Activated naive CD4-positive, alpha-beta T cell treated with anti-CD3 and anti-CD28 coated beads, Interleukin-2, amount 10 ng/mL, durations not matched to agents 7 days and 5 days (primary cell): ENCODE data around the gene TFR2.

Experiments used
- CTCF ChIA-PET: fragments of 350-600 bp; sonication (Branson Sonifier 250); formaldehyde crosslinking; loops from one replicate; lab custom pipeline; 2021; ENCODE audit warnings: antibody characterized with exemption; lab: Charles Lee
- DNase-seq: peaks from one replicate; pipeline ENCODE4 v3.0.0-alpha.2; 2020
- H3K27ac Mint-ChIP-seq: one replicate; pipeline ENCODE4 v1.8.0; 2021; ENCODE audit warnings: mild to moderate bottlenecking, moderate library complexity, mixed read lengths
- H3K27me3 Mint-ChIP-seq: one replicate; pipeline ENCODE4 v1.8.0; 2021; ENCODE audit warnings: mild to moderate bottlenecking, mixed read lengths
- H3K36me3 Mint-ChIP-seq: one replicate; pipeline ENCODE4 v1.8.0; 2021; ENCODE audit warnings: mixed read lengths
- H3K4me1 Mint-ChIP-seq: one replicate; pipeline ENCODE4 v1.8.0; 2021; ENCODE audit warnings: mixed read lengths
- H3K4me3 Mint-ChIP-seq: one replicate; pipeline ENCODE4 v1.8.0; 2021; ENCODE audit warnings: mild to moderate bottlenecking, moderate library complexity, mixed read lengths
- H3K9me3 Mint-ChIP-seq: one replicate; pipeline ENCODE4 v1.8.0; 2021; ENCODE audit warnings: mixed read lengths

Gene TFR2

GRCh38 chr7:100577507-100577906 lies 63.8 kb downstream of the TFR2 start:
- H3K4me3 Mint-ChIP-seq = no peak overlapping the region
- H3K27ac Mint-ChIP-seq = no peak overlapping the region
- H3K27me3 Mint-ChIP-seq = no peaks in the 10 kb centered on the region
- peaks cover 35% of the 10 kb centered on the region for H3K36me3 Mint-ChIP-seq
- no peaks in the 10 kb centered on the region for H3K9me3 Mint-ChIP-seq
- DNase-seq = no peak
- H3K4me1 Mint-ChIP-seq = peaks cover 11% of the 10 kb centered on the region
- CTCF ChIA-PET = interaction anchor here (1.2 kb wide), 1 partner anchor 13 kb away, joined by 6 read pairs; no protein-coding TSS in a partner anchor

GRCh38 chr7:100577103-100577502 lies 64.2 kb downstream of the TFR2 start:
- peaks cover 36% of the 10 kb centered on the region for H3K36me3 Mint-ChIP-seq
- H3K4me1 Mint-ChIP-seq = peaks cover 8% of the 10 kb centered on the region
- no peak for DNase-seq
- no peak overlapping the region for H3K4me3 Mint-ChIP-seq
- CTCF ChIA-PET = interaction anchor here (1.2 kb wide), 1 partner anchor 13 kb away, joined by 6 read pairs; no protein-coding TSS in a partner anchor
- no peak overlapping the region for H3K27ac Mint-ChIP-seq
- no peaks in the 10 kb centered on the region for H3K27me3 Mint-ChIP-seq
- no peaks in the 10 kb centered on the region for H3K9me3 Mint-ChIP-seq

GRCh38 chr7:100576384-100576993 lies 64.9 kb downstream of the TFR2 start:
- CTCF ChIA-PET = interaction anchor here (1.0 kb wide), 1 partner anchor 12 kb away, joined by 3 read pairs; no protein-coding TSS in a partner anchor
- H3K36me3 Mint-ChIP-seq = peaks cover 40% of the 10 kb centered on the region
- H3K9me3 Mint-ChIP-seq = no peaks in the 10 kb centered on the region
- H3K27ac Mint-ChIP-seq = peak overlapping the region; percentile 65
- H3K27me3 Mint-ChIP-seq = peaks cover 6% of the 10 kb centered on the region
- no peak for DNase-seq
- peaks cover 11% of the 10 kb centered on the region for H3K4me1 Mint-ChIP-seq
- no peak overlapping the region for H3K4me3 Mint-ChIP-seq

GRCh38 chr7:100575746-100576383 lies 65.5 kb downstream of the TFR2 start:
- Mint-ChIP-seq H3K9me3 (no peaks in the 10 kb centered on the region), H3K27ac (no peak overlapping the region), H3K36me3 (peaks cover 40% of the 10 kb centered on the region), H3K4me3 (no peak overlapping the region), H3K27me3 (peaks cover 11% of the 10 kb centered on the region), H3K4me1 (peaks cover 11% of the 10 kb centered on the region)
- CTCF ChIA-PET = interaction anchor here (1.0 kb wide), 1 partner anchor 11 kb away, joined by 3 read pairs; no protein-coding TSS in a partner anchor
- no peak for DNase-seq

GRCh38 chr7:100575206-100575631 lies 66.1 kb downstream of the TFR2 start:
- Mint-ChIP-seq H3K36me3 (peaks cover 40% of the 10 kb centered on the region), H3K9me3 (no peaks in the 10 kb centered on the region), H3K27ac (no peak overlapping the region), H3K4me3 (no peak overlapping the region), H3K4me1 (peaks cover 16% of the 10 kb centered on the region), H3K27me3 (peaks cover 16% of the 10 kb centered on the region)
- no peak for DNase-seq
- CTCF ChIA-PET = no interaction called here

- H3K4me1 Mint-ChIP-seq = peaks cover 21% of the 10 kb centered on the region
- peak overlapping the region; percentile 69 for H3K27ac Mint-ChIP-seq
- peaks cover 40% of the 10 kb centered on the region for H3K36me3 Mint-ChIP-seq
- H3K4me3 Mint-ChIP-seq = no peak overlapping the region
- no peaks in the 10 kb centered on the region for H3K9me3 Mint-ChIP-seq
- DNase-seq = no peak
- CTCF ChIA-PET = no interaction called here
- H3K27me3 Mint-ChIP-seq = peaks cover 22% of the 10 kb centered on the region
These were observed 66.8 kb downstream of the TFR2 start for GRCh38 chr7:100574362-100575205.

- DNase-seq = no peak
- CTCF ChIA-PET = no interaction called here
- H3K9me3 Mint-ChIP-seq = no peaks in the 10 kb centered on the region
- peak within 1 kb of the TSS; percentile 69 for H3K27ac Mint-ChIP-seq
- H3K4me1 Mint-ChIP-seq = peaks cover 29% of the 10 kb centered on the region
- H3K36me3 Mint-ChIP-seq = peaks cover 36% of the 10 kb centered on the region
- H3K27me3 Mint-ChIP-seq = peaks cover 30% of the 10 kb centered on the region
- no peak within 1 kb of the TSS for H3K4me3 Mint-ChIP-seq
These were observed 67.5 kb downstream of the TFR2 start, which contains the start of gene SAP25 for GRCh38 chr7:100573691-100574361. TSS of gene SAP25 (minus strand) at chr7:100573900. CDS start at chr7:100573742, 158 bp downstream.

- H3K36me3 Mint-ChIP-seq = peaks cover 32% of the 10 kb centered on the region
- peaks cover 34% of the 10 kb centered on the region for H3K4me1 Mint-ChIP-seq
- DNase-seq = no peak
- no peaks in the 10 kb centered on the region for H3K9me3 Mint-ChIP-seq
- peaks cover 31% of the 10 kb centered on the region for H3K27me3 Mint-ChIP-seq
- CTCF ChIA-PET = no interaction called here
- H3K27ac Mint-ChIP-seq = no peak overlapping the region
- H3K4me3 Mint-ChIP-seq = no peak overlapping the region
These were observed 68.2 kb downstream of the TFR2 start for GRCh38 chr7:100572949-100573675.

GRCh38 chr7:100572281-100572948 lies 68.9 kb downstream of the TFR2 start:
- Mint-ChIP-seq H3K27ac (peak overlapping the region; percentile 69), H3K27me3 (peaks cover 31% of the 10 kb centered on the region), H3K36me3 (peaks cover 25% of the 10 kb centered on the region), H3K4me1 (peaks cover 41% of the 10 kb centered on the region), H3K4me3 (peak overlapping the region; percentile 15), H3K9me3 (no peaks in the 10 kb centered on the region)
- CTCF ChIA-PET = no interaction called here
- no peak for DNase-seq

GRCh38 chr7:100571829-100572116 lies 69.6 kb downstream of the TFR2 start:
- DNase-seq = no peak
- CTCF ChIA-PET = no interaction called here
- H3K36me3 Mint-ChIP-seq = peaks cover 25% of the 10 kb centered on the region
- no peaks in the 10 kb centered on the region for H3K9me3 Mint-ChIP-seq
- H3K4me1 Mint-ChIP-seq = peaks cover 47% of the 10 kb centered on the region
- peaks cover 31% of the 10 kb centered on the region for H3K27me3 Mint-ChIP-seq
- peak overlapping the region; percentile 15 for H3K4me3 Mint-ChIP-seq
- peak overlapping the region; percentile 69 for H3K27ac Mint-ChIP-seq

GRCh38 chr7:100570954-100571828 lies 70.2 kb downstream of the TFR2 start:
- Mint-ChIP-seq H3K4me3 (no peak overlapping the region), H3K27ac (no peak overlapping the region), H3K36me3 (peaks cover 21% of the 10 kb centered on the region), H3K27me3 (peaks cover 31% of the 10 kb centered on the region), H3K4me1 (peaks cover 50% of the 10 kb centered on the region), H3K9me3 (no peaks in the 10 kb centered on the region)
- CTCF ChIA-PET = interaction anchor here (1.5 kb wide), 1 partner anchor 12 kb away, joined by 6 read pairs; no protein-coding TSS in a partner anchor
- DNase-seq = no peak
